HG03442 (cell line): ENCODE measurements around the gene TRAPPC3.

Experiments
- ATAC-seq: cut with Tn5 transposase; IDR thresholded peaks from one replicate; pipeline ENCODE4 v1.9.1; 2021; ENCODE audit warnings: mild to moderate bottlenecking, moderate library complexity; ENCODE audit not compliant: unreplicated experiment

TRAPPC3 gene

GRCh38 chr1:36128126-36128904 lies 21.0 kb downstream of the TRAPPC3 start:
- no peak for ATAC-seq

- ATAC-seq, result no peak
Measured at GRCh38 chr1:36126797-36127500, 22.3 kb downstream of the TRAPPC3 start.

GRCh38 chr1:36126005-36126716 lies 23.1 kb downstream of the TRAPPC3 start:
- ATAC-seq, result no peak

- no peak for ATAC-seq
Measured at GRCh38 chr1:36125129-36125991, 23.9 kb downstream of the TRAPPC3 start, which contains the start of gene COL8A2. Gene COL8A2 (minus strand): TSS chr1:36125222. CDS start chr1:36100242, 24,980 bp downstream.

GRCh38 chr1:36124404-36125128 lies 24.7 kb downstream of the TRAPPC3 start:
- ATAC-seq, result no peak

GRCh38 chr1:36123356-36123755 lies 25.9 kb downstream of the TRAPPC3 start:
- no peak for ATAC-seq

GRCh38 chr1:36122062-36123030 lies 26.9 kb downstream of the TRAPPC3 start:
- ATAC-seq, result no peak

- ATAC-seq, result no peak
Measured at GRCh38 chr1:36119456-36119855, 29.8 kb downstream of the TRAPPC3 start.

- no peak for ATAC-seq
Measured at GRCh38 chr1:36118447-36119204, 30.7 kb downstream of the TRAPPC3 start.

GRCh38 chr1:36116901-36117300 lies 32.4 kb downstream of the TRAPPC3 start:
- no peak for ATAC-seq

GRCh38 chr1:36115931-36116330 lies 33.4 kb downstream of the TRAPPC3 start:
- ATAC-seq, result no peak

GRCh38 chr1:36115200-36115669 lies 34.1 kb downstream of the TRAPPC3 start:
- ATAC-seq, result no peak

GRCh38 chr1:36114371-36114770 lies 34.9 kb downstream of the TRAPPC3 start:
- no peak for ATAC-seq

- no peak for ATAC-seq
Measured at GRCh38 chr1:36112823-36113222, 36.5 kb downstream of the TRAPPC3 start.

GRCh38 chr1:36111151-36111550 lies 38.1 kb downstream of the TRAPPC3 start:
- no peak for ATAC-seq

- no peak for ATAC-seq
Measured at GRCh38 chr1:36109041-36109679, 40.1 kb downstream of the TRAPPC3 start.

GRCh38 chr1:36108314-36108713 lies 41.0 kb downstream of the TRAPPC3 start:
- ATAC-seq, result no peak
